Fibroblast of skin of right biceps (primary cell): ENCODE data around the gene ECHDC3.

Experiments
- DNase-seq: peaks from one replicate; pipeline ENCODE4 v3.0.0-alpha.2; 2013

Gene ECHDC3

DNA sequence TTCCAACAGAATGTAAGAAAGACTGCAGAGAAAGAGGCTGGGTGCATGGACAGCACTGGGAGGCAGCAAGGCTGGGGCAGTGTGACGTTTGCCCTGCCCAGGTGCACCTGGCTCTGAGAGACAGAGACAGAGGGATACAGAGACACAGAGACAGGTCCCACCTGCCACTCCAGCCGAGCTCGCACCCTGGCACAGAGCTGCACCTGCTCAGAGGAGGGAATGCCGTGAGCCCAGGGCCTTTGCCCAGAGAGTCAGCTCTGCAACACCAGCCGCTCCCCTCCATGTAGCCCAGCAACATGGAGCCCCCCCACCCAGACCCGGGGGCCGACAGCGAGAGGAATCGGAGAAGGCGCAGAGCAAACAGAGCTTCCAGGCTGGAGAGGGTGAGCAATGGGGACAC, 45.7 kb downstream of the ECHDC3 start:
- no peak for DNase-seq

DNA sequence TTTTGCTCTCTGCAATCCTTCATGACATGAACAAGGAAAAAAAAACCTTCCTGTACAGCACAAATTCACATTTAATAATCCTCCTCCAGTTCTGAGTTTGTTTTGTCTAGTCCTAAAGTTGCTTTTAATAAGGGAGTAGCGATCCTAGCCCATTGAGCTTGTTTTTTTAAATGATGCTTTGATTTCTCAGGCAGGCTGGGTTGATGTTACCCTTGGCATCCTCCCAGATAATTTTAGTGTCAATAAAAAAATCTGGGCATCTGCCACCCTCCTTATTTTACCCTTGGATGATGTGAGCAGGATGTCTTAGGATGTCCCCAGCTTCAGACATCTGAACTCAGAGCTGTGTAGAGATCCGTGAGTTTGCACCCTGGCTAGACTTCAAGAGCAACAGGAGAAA, 47.1 kb downstream of the ECHDC3 start:
- no peak for DNase-seq

DNA sequence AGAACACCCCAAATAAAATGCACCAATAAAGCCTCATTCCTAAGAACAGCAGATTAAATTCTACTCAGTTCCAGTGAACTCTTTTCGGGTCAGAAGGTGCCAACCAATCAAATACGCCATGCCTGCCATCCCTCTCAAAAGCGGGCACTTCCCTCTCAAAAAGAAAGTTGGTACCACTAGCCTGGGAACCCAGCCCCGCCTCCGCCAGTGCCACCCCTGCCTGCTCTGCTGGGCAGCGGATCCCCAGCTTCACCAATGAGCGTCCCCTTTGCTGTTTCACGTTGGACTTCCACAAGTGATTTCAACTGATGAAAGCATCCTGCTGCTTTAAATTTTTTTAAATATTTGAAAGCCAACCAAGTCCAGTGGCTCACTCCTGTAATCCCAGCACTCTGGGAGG, 47.8 kb downstream of the ECHDC3 start:
- DNase-seq, result no peak

DNA sequence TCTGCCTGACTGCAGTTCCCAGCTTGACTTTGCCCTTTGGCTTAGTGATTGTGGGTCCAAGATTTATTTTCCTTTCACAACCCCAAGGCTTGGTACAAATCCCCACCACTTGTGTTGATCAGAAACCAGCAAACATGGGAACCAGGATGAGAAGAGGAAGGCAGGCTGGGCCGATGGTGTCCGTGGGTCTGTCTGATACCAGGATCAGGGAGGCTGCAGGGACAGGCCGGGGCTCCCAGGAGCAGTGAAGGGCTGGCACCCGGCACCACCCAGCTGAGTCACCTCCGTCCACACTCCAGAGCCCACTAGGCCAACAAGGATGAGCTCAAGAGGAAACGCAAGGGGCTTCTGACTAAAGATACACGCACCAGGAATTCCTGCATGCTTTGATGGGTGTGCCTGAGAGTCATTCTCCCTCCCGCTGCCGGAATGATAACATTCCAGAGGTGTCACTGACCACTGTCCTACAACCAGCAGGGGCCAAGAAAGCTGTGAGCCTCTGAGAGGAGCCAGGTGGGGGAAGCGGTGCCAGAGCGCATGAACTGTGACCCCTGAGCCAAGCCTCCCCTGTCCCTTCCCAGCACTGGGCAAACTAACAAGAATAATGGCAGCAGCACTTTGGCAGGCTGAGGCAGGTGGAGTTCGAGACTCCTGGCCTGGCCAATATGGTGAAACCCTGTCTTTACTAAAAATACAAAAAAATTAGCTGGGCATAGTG, 51.7 kb downstream of the ECHDC3 start:
- peak; percentile 45 for DNase-seq

DNA sequence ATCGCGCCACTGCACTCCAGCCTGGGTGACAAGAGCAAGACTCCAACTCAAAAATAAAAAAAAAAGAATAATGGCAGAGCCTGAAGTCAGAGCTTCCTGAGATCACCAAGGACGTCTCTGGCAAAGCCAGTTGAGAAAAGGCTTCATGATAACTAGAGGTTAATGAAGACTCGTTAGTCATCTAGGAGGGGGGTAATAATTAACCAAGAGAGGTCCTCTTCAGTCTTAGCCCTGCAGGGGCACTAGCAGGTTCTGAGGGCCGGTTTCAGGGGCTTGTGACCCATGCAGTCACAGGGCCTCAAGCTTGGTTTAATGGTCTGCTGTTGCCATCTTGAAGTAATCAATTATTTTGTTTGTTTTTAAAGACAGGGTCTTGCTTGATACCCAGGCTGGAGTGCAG, 52.4 kb downstream of the ECHDC3 start:
- no peak for DNase-seq

DNA sequence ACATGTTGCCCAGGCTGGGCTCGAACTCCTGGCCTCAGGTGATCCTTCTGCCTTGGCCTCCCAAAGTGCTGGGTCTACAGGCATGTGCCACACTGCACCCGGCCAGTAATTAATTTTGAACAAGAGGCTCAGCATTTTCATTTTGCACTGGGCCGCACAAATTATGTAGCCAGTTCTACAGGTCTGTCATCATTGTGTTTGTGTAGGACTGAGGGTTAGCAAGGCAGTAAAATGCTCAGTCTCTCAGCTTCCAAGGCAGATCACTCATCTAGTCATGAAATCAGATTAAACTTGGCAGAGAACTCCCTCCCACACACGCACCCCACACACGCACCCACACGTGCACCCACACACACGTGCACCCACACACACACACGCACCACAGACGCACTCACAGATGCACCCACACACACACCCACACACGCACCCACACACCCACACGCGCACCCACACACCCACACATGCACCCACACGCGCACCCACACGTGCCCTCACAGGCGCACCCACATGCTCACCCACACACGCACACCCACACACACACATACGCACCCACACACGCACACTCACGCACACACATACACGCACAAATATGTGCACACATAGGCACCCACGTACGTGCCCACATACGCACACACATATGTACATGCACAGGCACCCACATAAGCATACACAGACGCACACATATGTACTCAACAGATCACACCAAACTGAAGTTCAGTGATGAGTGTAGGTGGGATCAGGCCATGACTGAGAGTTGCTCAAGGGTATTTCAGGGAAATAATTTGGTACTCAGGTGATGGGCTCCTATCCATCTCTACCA, 53.1 kb downstream of the ECHDC3 start:
- DNase-seq, result no peak

DNA sequence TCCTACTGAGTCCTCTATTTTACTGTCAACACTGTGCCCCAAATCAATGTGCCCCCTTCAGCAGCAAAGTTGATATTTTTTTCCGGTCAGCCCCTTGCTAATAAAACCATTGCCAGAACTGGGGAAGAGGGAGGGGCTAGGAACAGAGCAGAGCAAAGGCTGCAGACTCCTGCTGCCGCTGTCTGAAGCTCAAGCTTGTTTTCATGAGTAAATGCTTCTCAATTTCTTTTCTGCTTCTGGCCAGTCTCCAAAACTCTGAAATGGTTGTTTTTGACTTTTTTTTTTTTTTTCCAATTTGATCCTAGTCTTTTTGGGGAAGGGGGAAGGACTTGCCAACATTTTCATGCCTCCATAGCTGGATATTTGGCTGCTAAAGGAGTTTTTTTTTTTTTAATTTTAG, 54.3 kb downstream of the ECHDC3 start:
- no peak for DNase-seq

DNA sequence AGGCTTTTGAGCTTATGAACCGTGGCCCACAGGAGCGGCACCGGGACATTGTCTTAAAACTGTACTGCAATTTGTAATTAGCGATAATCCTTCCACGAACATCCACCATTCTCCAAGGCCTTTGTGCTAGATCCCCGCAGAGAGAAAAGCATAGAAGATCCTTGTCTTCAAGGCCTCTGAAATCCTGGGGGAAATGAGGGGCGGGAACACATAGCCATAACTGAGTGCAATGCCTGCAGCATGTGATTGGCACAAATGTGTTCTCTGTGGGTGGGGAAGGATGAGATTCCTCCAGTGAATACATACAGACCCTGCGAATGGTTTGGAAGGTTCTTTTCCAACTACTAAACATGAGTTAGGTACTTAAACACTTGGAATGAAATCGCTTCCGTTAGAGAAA, 55.1 kb downstream of the ECHDC3 start:
- DNase-seq, result no peak

DNA sequence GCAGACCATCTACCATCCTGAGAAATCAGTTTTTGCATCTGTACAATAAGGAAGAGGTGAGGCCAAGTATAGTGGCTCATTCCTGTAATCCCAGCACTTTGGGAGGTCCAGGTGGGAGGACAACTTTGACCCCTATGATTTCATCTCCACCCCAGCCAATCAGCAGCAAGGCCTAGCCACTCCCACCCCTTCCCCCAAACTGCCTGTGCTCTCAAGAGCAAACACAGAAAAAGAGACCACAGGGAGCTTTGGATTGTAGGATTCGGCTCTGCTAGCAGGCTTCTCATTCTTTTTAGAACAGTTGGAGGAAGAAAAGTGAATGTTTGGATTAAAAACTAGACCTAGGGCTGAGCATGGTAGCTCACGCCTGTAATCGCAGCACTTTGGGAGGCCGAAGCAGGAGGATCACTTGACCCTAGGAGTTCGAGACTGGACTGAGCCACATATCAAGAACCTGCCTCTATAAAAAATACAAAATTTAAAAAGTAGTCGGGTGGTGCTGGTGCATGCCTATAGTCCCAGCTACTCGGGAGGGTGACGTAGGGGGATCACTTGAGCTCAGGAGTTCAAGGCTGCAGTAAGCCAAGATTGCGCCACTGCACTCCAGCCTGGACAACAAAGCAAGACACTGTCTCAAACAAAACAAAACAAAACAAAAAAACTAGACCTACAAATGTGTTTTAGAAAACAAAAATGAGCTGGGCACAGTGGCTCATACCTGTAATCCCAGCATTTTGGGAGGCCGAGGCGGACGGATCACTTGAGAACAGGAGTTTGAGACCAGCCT, 55.9 kb downstream of the ECHDC3 start:
- no peak for DNase-seq

DNA sequence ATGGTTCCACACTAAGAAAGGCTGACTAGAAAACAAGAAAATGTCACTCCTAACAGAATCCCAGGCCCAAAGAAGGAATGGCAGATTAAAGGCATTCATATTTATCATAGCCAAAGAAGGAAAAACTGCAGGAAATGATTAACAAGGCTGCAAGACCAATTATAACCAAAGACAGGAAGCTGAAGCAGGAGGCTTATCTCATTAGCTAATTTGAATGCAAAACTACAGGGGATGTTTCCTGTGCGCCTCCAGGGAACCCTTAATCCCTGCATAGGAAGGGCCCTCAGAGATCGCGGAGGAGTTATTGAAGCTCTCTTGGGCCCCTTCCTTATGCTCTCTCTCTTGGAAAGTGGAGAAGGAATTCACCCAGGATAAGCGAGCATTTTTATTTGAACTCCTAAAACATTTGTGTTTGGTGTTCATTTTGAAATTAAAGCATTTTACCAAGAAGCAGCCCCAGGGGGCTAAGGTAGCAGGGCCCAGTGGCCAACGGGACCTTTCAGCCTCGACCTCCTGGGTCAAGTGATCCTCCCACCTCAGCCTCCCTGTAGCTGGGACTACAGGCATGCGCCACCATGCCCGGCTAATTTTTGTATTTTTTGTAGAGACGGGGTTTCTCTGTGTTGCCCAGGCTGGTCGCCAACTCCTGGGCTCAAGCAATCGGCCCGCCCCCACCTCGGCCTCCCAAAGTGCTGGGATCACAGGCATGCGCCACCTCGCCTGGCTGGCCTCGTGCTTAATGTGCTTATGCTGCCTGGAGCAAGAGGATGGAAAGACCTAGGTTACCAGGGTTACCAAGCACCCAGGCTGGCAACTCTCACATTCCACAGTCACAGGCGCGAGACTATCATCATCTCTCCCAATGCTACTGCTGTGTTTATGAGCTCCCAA, 56.9 kb downstream of the ECHDC3 start:
- DNase-seq, result no peak

DNA sequence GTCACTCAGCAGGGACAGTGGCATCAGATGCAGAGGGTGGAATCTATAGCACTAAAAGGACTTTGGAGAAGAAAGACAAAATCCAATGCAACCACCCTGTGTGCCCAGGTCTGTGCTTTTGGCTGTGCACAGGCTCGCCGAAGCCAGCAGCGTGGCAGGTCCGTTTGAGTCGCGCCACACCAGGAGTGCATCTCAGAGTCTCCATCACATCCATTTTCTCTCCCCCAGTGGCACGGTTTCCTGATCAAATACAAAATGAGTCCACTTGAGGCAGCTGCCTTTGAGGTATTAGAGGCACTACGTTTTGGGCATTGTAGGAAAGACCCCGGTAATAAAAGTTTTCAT, 57.5 kb downstream of the ECHDC3 start:
- no peak for DNase-seq

DNA sequence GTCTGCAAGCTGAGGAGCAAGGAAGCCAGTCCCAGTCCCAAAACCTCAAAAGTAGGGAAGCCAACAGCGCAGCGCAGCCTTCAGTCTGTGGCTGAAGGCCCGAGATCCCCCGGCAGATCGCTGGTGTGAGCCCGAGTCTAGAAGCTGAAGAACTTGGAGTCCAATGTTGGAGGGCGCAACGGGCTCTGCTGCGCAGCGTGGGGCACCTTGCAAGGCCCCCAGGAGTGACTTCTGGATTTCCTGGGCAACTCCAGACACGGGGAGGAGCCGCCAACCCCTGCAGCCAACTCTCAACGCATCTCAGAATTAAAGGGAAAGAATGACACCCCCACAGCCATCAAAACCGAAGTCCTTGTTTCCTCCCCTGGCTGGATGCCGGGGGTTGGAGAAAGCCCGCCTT, 62.2 kb downstream of the ECHDC3 start:
- no peak for DNase-seq

DNA sequence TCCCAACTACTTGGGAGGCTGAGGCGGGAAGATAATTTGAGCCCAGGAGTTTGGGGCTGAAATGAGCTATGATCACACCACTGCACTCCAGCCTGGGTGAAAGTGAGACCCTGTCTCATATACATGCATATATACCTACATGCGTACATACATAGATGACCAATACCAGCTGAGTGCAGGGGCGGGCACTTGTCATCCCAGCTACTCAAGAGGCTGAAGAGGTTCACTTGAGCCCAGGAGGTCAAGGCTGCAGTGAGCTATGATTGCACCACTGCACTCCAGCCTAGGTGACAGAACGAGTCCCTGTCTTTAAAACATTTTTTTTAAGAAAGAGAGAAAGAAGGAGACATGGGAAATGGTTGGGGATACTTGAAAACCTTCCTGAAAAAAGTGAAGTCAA, 63.6 kb downstream of the ECHDC3 start:
- no peak for DNase-seq

DNA sequence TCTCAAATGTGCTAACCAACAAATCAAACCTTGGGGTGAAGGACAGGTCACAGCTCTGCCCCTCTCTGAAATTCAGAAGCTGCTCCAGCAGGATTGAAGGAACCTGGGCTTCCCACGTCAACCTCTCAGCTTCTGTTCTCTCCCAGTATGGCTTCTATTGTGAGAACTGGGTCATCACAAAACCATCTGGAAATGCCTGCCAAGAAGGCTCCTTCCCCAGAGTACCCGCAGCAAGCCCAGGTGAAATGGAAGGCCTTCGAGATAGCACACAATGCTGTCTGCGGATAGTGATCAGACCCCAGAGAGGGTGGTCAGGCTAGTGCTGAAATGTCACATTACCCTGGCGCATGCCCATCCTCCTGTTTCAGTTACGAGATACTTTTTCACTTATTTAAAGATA, 64.5 kb downstream of the ECHDC3 start:
- no peak for DNase-seq

DNA sequence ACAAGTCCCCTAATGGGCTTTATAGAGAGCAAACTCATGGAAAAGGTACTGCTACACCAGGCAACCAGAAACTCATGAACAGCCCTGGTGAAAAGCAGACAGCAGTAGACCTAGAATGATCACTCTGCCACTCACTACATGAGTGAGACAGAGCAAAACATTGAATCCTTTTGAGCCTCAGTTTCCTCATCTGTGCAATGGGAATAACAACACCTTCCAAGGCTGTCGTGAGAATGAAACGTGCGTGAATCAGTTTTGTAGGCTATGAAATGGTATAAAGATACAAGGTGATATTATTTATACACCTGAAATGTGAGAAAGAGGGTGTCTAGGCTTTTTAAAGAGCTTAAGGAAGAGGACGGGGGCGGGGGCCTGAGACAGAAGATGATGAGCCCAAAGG, 66.6 kb downstream of the ECHDC3 start:
- DNase-seq, result no peak

DNA sequence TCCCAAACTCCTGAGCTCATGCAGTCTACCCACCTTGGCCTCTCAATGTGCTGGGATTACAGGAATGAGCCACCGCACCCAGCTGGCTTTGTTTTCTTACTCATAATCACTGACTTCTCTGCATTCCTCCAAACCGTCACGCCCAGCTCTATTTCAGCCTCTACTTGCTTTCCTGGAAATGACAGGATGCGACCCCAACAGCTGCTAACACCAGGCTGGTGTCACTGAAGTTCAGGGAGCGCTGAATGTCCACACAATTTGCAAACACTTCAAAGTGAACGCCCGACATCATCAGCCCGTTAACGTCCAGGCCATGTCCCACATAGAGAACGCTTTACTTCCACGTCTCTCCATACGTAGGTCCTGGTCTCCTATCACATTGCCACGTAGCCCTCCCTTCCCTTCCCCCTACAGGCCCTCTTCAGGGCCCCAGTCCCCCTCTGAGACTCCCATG, 68.2 kb downstream of the ECHDC3 start:
- DNase-seq, result peak; percentile 47

DNA sequence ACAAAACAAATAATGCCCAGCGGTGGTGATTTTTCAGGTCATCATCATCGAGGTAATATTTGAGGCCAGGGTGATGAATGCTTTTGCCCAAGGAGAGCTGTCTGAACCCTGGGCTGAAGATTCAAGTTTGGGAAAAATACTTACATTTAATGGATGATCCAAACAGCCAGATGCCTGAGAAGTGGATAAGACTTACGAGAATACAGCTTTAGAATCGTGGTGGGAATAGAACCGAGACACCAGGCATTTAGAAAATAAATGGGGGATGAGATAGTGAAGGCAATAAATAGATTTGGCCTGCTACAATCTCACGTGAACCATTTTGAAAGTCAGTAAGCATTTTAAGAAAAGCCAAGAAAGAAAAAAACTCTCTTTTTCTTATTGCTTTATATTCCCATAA, 68.8 kb downstream of the ECHDC3 start:
- no peak for DNase-seq

DNA sequence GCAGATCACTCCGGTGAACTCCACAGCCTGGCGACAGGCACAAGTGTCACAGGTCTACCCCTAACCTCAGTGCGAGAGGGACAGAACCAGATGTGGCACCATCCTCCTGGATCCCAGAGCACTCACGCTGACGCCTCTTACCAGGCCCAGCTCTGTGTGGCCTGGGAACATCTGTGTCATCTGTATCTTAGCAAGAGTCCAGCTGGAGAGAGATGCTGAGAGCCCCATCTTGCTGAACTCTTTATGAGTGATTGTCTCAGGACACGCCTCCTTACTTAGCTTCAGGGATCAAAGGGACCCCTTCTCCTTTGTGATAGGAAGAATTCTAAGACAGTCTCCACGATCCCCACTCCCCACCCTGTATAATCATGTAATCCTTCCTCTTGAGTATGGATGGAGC, 71.0 kb downstream of the ECHDC3 start:
- DNase-seq, result no peak
